ENCODE results near the gene MBOAT1.
"Not testable (repeated sequence)": the region's sequence is repeated elsewhere in the genome, so short reads cannot be mapped to it uniquely, and the experiment has no call there.

MBOAT1 gene

DNA sequence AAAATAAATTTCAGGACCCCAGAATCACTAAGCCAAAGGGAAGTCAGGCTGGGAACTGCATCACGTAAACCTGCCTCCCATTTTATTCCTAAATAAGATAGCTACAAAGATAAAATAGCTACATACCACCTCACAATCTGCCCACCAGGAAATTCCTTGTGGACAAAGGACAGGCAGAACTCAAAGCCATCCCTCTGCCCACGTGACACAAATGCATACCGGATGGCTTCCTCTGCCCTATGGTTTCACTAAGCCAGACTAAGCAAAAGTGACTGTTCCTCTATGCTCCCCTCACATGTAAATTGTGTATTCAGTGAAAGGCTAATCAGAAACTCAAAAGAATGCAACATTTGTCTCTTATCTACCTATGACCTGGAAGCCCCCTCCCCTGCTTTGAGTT, 15.0 kb downstream of the MBOAT1 start:
- FAIRE-seq (no peak), DNase-seq (ENCODE audit: insufficient read length, low spot score) (no peak)
- TF ChIP-seq POU2F2 (IDR thresholded peaks at IDR 0.05; ENCODE audit: low read depth, low read length) (no peak), SPI1 (IDR thresholded peaks at IDR 0.05; ENCODE audit: low read depth, low read length) (no peak), POLR2A (IDR thresholded peaks at IDR 0.05; ENCODE audit: low read depth, low read length) (no peak), PAX5 (IDR thresholded peaks at IDR 0.05; ENCODE audit: insufficient read depth, low read length, severe bottlenecking) (no peak), POLR2AphosphoS5 (IDR thresholded peaks at IDR 0.05; ENCODE audit: low read depth, low read length) (no peak), TAF1 (IDR thresholded peaks at IDR 0.05; ENCODE audit: low read depth, low read length) (no peak)

DNA sequence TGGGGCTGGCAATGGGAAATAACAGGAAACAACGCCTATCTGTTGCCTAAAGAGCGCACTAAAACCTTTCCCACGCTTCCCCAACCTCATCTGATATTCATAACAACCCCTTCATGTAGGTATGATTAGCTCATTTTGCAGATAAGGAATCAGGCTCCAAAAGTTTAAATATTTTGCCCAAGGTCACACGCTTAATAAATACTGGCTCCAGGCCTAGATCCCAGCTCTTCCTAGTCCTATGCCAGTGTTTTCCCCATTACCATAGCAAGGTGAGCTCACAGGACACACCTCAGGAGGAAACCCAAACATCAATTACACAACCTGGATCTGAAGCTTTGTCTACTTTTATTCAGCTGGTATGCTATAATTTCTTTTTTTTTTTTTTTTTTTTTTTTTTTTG, 19.6 kb downstream of the MBOAT1 start:
- FAIRE-seq: no peak

DNA sequence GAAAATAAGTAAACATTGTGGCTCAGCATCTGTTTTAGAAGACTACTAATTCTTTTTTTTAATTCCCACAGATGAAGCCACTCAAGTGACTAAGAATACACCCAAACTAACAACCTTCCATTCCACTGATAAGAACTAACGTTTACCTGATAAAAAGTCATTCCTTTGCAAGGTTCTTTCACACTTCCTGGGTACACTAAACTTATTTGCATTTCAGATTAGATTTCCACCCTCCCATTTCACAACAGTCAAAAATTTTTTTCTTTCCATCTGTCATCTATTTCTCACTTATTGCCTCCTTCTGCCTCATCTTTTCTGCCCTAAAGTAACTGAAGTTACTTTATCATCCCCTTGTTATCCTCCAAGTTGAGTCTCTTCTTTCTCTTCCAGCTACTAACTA, 20.3 kb downstream of the MBOAT1 start:
- FAIRE-seq (no peak), DNase-seq (ENCODE audit: insufficient read length, low spot score) (no peak)
- no peak for TF ChIP-seq POU2F2 (IDR thresholded peaks at IDR 0.05; ENCODE audit: low read depth, low read length)
- no peak for TF ChIP-seq PAX5 (IDR thresholded peaks at IDR 0.05; ENCODE audit: insufficient read depth, low read length, severe bottlenecking)
- TF ChIP-seq POLR2AphosphoS5 (IDR thresholded peaks at IDR 0.05; ENCODE audit: low read depth, low read length): no peak
- no peak for TF ChIP-seq TAF1 (IDR thresholded peaks at IDR 0.05; ENCODE audit: low read depth, low read length)
- TF ChIP-seq SPI1 (IDR thresholded peaks at IDR 0.05; ENCODE audit: low read depth, low read length): no peak
- TF ChIP-seq POLR2A (IDR thresholded peaks at IDR 0.05; ENCODE audit: low read depth, low read length): no peak

More for the DNA sequence above, 19.6 kb downstream of the MBOAT1 start:
- TF ChIP-seq PAX5 (IDR thresholded peaks at IDR 0.05; ENCODE audit: insufficient read depth, low read length, severe bottlenecking): no peak
- no peak for TF ChIP-seq POLR2A (IDR thresholded peaks at IDR 0.05; ENCODE audit: low read depth, low read length)
- no peak for DNase-seq (ENCODE audit: insufficient read length, low spot score)

DNA sequence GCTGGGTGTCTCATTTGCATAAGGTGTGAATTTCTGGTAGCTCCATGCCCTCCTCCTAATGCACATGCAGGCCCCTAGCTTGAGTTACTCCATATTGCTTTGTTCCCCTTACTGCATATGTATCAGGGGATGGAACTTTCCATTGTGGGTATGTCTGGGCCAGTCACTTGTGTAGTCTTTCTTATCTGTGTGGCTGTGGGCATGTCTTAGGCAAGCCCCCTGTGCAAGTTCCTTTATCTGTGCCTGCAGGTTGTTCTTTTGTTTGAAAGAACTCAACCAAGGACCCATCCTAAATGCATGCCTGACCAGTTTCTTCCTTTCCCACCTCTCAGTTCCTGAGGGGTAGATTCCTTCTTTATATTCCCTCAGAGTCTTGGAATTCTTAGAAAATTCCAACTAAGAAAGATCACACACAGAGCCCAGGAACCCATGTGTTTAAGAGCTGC, 23.6 kb downstream of the MBOAT1 start:
- FAIRE-seq (no peak), DNase-seq (ENCODE audit: insufficient read length, low spot score) (no peak)
- TF ChIP-seq PAX5 (IDR thresholded peaks at IDR 0.05; ENCODE audit: insufficient read depth, low read length, severe bottlenecking): no peak
- no peak for TF ChIP-seq POLR2AphosphoS5 (IDR thresholded peaks at IDR 0.05; ENCODE audit: low read depth, low read length)
- TF ChIP-seq TAF1 (IDR thresholded peaks at IDR 0.05; ENCODE audit: low read depth, low read length): no peak
- TF ChIP-seq POLR2A (IDR thresholded peaks at IDR 0.05; ENCODE audit: low read depth, low read length): no peak
- TF ChIP-seq POU2F2 (IDR thresholded peaks at IDR 0.05; ENCODE audit: low read depth, low read length): no peak
- no peak for TF ChIP-seq SPI1 (IDR thresholded peaks at IDR 0.05; ENCODE audit: low read depth, low read length)

DNA sequence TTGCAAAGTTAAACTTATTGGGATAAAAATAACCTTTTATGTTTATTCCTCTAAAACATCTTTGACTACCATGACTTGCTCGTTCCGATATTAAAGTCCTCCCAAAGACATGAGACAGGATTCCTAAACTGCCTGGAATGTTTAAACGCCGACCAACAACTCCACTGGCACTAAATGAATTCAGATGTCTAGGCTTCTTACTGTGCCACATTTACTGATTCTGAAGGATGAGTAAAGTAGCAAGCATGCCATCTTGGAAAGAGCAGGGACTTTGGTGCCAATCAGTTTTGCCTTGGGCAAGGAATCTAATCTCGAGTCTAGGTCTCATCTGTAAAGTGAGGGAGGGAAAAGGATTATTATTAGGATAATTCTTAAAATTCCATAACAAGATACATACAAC, 25.3 kb downstream of the MBOAT1 start:
- DNase-seq (ENCODE audit: insufficient read length, low spot score): no peak
- TF ChIP-seq POU2F2 (IDR thresholded peaks at IDR 0.05; ENCODE audit: low read depth, low read length): no peak
- TF ChIP-seq TAF1 (IDR thresholded peaks at IDR 0.05; ENCODE audit: low read depth, low read length): no peak
- no peak for TF ChIP-seq SPI1 (IDR thresholded peaks at IDR 0.05; ENCODE audit: low read depth, low read length)
- TF ChIP-seq PAX5 (IDR thresholded peaks at IDR 0.05; ENCODE audit: insufficient read depth, low read length, severe bottlenecking): no peak
- no peak for TF ChIP-seq POLR2A (IDR thresholded peaks at IDR 0.05; ENCODE audit: low read depth, low read length)
- no peak for TF ChIP-seq POLR2AphosphoS5 (IDR thresholded peaks at IDR 0.05; ENCODE audit: low read depth, low read length)
- FAIRE-seq: no peak

DNA sequence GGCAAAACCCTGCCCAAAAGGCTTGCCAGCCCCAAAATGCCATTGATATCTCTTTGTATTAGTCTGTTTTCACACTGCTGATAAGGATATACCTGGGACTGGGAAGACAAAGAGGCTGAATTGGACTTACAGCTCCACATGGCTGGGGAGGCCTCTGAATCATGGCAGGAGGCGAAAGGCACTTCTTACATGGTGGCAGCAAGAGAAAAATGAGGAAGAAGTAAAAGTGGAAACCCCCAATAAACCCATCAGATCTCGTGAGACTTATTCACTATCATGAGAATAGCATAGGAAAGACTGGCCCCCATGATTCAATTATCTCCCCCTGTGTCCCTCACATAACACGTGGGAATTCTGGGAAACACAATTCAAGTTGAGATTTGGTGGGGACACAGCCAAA, 28.6 kb downstream of the MBOAT1 start:
- TF ChIP-seq POLR2A (IDR thresholded peaks at IDR 0.05; ENCODE audit: low read depth, low read length) (no peak), SPI1 (IDR thresholded peaks at IDR 0.05; ENCODE audit: low read depth, low read length) (no peak), TAF1 (IDR thresholded peaks at IDR 0.05; ENCODE audit: low read depth, low read length) (no peak), PAX5 (IDR thresholded peaks at IDR 0.05; ENCODE audit: insufficient read depth, low read length, severe bottlenecking) (no peak), POU2F2 (IDR thresholded peaks at IDR 0.05; ENCODE audit: low read depth, low read length) (no peak), POLR2AphosphoS5 (IDR thresholded peaks at IDR 0.05; ENCODE audit: low read depth, low read length) (no peak)

DNA sequence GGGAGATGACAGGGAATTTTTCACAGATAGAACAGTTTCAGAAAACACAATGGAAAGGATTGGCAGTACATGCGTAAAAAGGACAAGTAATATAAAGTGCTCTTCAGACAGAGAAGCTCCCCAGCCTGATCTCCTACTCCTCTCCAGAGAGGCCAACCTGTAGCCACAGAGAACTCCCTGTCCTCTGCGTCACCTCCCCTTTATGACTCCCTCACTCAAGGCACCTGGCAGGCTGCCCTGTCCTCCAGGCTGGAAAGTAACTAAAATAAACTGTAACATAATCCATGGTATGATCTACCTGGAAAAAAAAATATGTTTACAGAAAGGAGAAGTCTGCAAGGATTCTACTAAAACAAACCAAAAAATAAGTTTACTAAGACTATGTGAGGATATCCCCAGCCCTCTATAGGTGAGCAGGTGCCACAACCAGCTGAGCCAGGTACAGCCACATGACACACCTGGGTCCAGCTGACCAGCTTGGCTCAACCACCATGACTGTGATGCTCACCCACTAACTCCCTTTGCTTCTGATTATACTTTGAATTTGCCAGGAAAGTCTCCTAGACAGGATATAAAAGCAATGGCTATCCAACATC, 29.2 kb downstream of the MBOAT1 start:
- DNase-seq (ENCODE audit: insufficient read length, low spot score): no peak
- TF ChIP-seq POLR2AphosphoS5 (IDR thresholded peaks at IDR 0.05; ENCODE audit: low read depth, low read length): no peak
- TF ChIP-seq POLR2A (IDR thresholded peaks at IDR 0.05; ENCODE audit: low read depth, low read length): no peak
- TF ChIP-seq PAX5 (IDR thresholded peaks at IDR 0.05; ENCODE audit: insufficient read depth, low read length, severe bottlenecking): no peak
- FAIRE-seq: no peak

More for the DNA sequence above, 28.6 kb downstream of the MBOAT1 start:
- FAIRE-seq (no peak), DNase-seq (ENCODE audit: insufficient read length, low spot score) (no peak)

DNA sequence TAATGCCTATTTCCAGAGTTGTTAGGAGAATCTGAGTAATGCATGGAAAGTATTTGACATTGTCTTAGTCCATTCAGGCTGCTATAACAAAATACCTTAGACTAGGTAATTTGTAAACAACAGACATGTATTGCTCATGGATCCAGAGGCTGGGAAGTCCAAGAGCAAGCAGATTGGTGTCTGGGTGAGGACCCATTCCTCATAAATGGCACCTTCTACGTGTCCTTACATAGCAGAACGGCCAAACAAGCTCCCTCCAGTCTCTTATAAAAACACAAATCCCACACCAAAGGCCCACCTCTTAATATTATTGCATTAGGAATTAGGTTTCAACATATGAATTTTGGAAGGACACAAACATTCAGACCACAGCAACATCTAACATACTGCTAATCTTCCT, 30.2 kb downstream of the MBOAT1 start:
- DNase-seq (ENCODE audit: insufficient read length, low spot score): no peak
- no peak for TF ChIP-seq SPI1 (IDR thresholded peaks at IDR 0.05; ENCODE audit: low read depth, low read length)
- TF ChIP-seq POLR2AphosphoS5 (IDR thresholded peaks at IDR 0.05; ENCODE audit: low read depth, low read length): no peak
- no peak for TF ChIP-seq PAX5 (IDR thresholded peaks at IDR 0.05; ENCODE audit: insufficient read depth, low read length, severe bottlenecking)
- no peak for TF ChIP-seq TAF1 (IDR thresholded peaks at IDR 0.05; ENCODE audit: low read depth, low read length)
- no peak for TF ChIP-seq POU2F2 (IDR thresholded peaks at IDR 0.05; ENCODE audit: low read depth, low read length)
- TF ChIP-seq POLR2A (IDR thresholded peaks at IDR 0.05; ENCODE audit: low read depth, low read length): no peak
- FAIRE-seq: no peak

DNA sequence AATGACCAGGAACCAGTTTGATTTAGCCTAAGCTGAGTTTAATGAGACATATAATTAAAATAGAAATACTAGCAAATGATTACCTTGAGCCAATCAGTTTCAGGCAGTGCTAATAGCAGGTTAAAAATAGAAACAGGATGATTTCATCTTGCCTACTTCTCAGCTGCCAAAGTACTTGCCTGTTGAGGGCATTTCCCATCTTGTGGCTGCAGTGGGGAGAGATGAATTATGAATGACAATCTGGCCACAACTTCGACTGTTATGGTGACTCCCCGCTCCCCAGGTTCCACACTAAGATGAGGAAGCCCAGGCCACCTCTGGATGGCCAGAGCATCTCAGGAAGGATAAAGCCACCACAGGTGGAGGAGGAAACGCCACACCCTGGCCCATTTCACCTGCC, 31.3 kb downstream of the MBOAT1 start:
- FAIRE-seq: no peak
- no peak for DNase-seq (ENCODE audit: insufficient read length, low spot score)
- no peak for TF ChIP-seq POLR2AphosphoS5 (IDR thresholded peaks at IDR 0.05; ENCODE audit: low read depth, low read length)
- TF ChIP-seq POLR2A (IDR thresholded peaks at IDR 0.05; ENCODE audit: low read depth, low read length): no peak
- TF ChIP-seq TAF1 (IDR thresholded peaks at IDR 0.05; ENCODE audit: low read depth, low read length): no peak
- no peak for TF ChIP-seq PAX5 (IDR thresholded peaks at IDR 0.05; ENCODE audit: insufficient read depth, low read length, severe bottlenecking)
- no peak for TF ChIP-seq POU2F2 (IDR thresholded peaks at IDR 0.05; ENCODE audit: low read depth, low read length)
- no peak for TF ChIP-seq SPI1 (IDR thresholded peaks at IDR 0.05; ENCODE audit: low read depth, low read length)

DNA sequence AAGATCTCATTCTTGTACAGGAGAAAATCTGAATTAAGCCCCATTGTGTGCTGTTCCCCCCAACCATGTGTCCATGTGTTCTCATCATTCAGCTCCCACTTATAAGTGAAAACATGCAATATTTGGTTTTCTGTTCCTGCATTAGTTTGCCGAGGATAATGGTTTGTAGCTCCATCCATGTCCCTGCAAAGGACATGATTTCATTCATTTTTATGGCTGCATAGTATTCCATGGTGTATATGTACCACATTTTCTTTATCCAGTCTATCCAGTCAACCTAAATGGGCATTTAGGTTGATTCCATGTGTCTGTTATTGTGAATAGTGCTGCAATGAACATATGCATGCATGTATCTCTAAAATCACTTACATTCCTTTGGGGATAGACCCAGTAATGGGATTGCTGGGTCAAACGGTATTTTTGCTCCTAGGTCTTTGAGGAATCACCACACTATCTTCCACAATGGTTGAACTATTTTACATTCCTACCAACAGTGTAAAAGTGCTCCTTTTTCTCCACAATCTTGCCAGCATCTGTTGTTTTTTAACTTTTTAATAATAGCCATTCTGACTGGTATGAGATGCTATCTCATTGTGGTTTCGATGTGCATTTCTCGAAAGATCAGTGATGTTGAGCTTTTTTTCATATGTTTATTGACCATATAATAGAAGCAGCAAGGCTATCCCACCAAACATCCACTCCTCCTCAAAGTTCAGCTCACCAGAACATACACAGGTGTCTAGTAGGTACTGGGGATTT, 32.8 kb downstream of the MBOAT1 start:
- DNase-seq (ENCODE audit: insufficient read length, low spot score); FAIRE-seq: not testable (repeated sequence)
